DMS79 (cell line): Measurements from ENCODE around the gene SHROOM3.
"Not testable (repeated sequence)": the region's sequence is repeated elsewhere in the genome, so short reads cannot be mapped to it uniquely, and the experiment has no call there.

Source experiments
- DNase-seq: peaks from one replicate; lab custom pipeline; 2025; lab: John Stamatoyannopoulos, UW

Gene SHROOM3

GRCh38 chr4:76445911-76446310, 10.9 kb downstream of the SHROOM3 start:
- DNase-seq, result no peak

GRCh38 chr4:76447393-76447851, 12.4 kb downstream of the SHROOM3 start:
- DNase-seq, result no peak

GRCh38 chr4:76448211-76448610, 13.2 kb downstream of the SHROOM3 start:
- DNase-seq, result no peak

GRCh38 chr4:76449362-76449767, 14.3 kb downstream of the SHROOM3 start:
- DNase-seq, result no peak

- no peak for DNase-seq
Measured at GRCh38 chr4:76449833-76450232, 14.8 kb downstream of the SHROOM3 start.

- DNase-seq, result no peak
Measured at GRCh38 chr4:76453232-76453631, 18.2 kb downstream of the SHROOM3 start.

GRCh38 chr4:76454073-76454472, 19.0 kb downstream of the SHROOM3 start:
- DNase-seq, result not testable (repeated sequence)

- no peak for DNase-seq
Measured at GRCh38 chr4:76457885-76458284, 22.9 kb downstream of the SHROOM3 start.

GRCh38 chr4:76458297-76458696, 23.3 kb downstream of the SHROOM3 start:
- no peak for DNase-seq

GRCh38 chr4:76458825-76459224, 23.8 kb downstream of the SHROOM3 start:
- no peak for DNase-seq

GRCh38 chr4:76459291-76459723, 24.3 kb downstream of the SHROOM3 start:
- DNase-seq, result no peak

GRCh38 chr4:76463568-76463967, 28.5 kb downstream of the SHROOM3 start:
- DNase-seq, result no peak

GRCh38 chr4:76470064-76470463, 35.0 kb downstream of the SHROOM3 start:
- no peak for DNase-seq

GRCh38 chr4:76470532-76470931, 35.5 kb downstream of the SHROOM3 start:
- no peak for DNase-seq

- DNase-seq, result no peak
Measured at GRCh38 chr4:76476571-76476970, 41.5 kb downstream of the SHROOM3 start.

GRCh38 chr4:76484654-76485053, 49.6 kb downstream of the SHROOM3 start:
- no peak for DNase-seq

GRCh38 chr4:76485450-76485849, 50.4 kb downstream of the SHROOM3 start:
- DNase-seq, result no peak

GRCh38 chr4:76486588-76487276, 51.7 kb downstream of the SHROOM3 start:
- no peak for DNase-seq

- no peak for DNase-seq
Measured at GRCh38 chr4:76487621-76488020, 52.6 kb downstream of the SHROOM3 start.

- no peak for DNase-seq
Measured at GRCh38 chr4:76488455-76488854, 53.4 kb downstream of the SHROOM3 start.

GRCh38 chr4:76488888-76489685, 54.1 kb downstream of the SHROOM3 start:
- no peak for DNase-seq

- no peak for DNase-seq
Measured at GRCh38 chr4:76489686-76490161, 54.7 kb downstream of the SHROOM3 start.

- DNase-seq, result no peak
Measured at GRCh38 chr4:76492055-76492454, 57.0 kb downstream of the SHROOM3 start.
